ENCODE data around the gene CCT4. TPM values are rescaled to one million over a fixed set of nuclear protein-coding genes. Genes with fewer than 3 reads are reported as not detected.
"Not testable (repeated sequence)": the region's sequence is repeated elsewhere in the genome, so short reads cannot be mapped to it uniquely, and the experiment has no call there.

CCT4 gene
- total RNA-seq, 4 donors from 2014 or later: 31.5 to 61.9 (median 44.3) TPM

- Histone ChIP-seq H3K27me3 (no peaks in the 10 kb centered on the region), H3K9me3 (no peaks in the 10 kb centered on the region), H3K36me3 (peaks cover 0 to 4% (median 0%) of the 10 kb centered on the region in 3 donors), H3K4me1 (no peaks in the 10 kb centered on the region), H3K27ac (no peak overlapping the region), H3K4me3 (no peak overlapping the region)
- DNase-seq: no peak
- TF ChIP-seq CTCF (IDR thresholded peaks at IDR 0.05) (no peak), POLR2A (IDR thresholded peaks at IDR 0.05) (no peak)
Measured at GRCh38 chr2:61926531-61927477, 38.3 kb upstream of the CCT4 start.

DNA sequence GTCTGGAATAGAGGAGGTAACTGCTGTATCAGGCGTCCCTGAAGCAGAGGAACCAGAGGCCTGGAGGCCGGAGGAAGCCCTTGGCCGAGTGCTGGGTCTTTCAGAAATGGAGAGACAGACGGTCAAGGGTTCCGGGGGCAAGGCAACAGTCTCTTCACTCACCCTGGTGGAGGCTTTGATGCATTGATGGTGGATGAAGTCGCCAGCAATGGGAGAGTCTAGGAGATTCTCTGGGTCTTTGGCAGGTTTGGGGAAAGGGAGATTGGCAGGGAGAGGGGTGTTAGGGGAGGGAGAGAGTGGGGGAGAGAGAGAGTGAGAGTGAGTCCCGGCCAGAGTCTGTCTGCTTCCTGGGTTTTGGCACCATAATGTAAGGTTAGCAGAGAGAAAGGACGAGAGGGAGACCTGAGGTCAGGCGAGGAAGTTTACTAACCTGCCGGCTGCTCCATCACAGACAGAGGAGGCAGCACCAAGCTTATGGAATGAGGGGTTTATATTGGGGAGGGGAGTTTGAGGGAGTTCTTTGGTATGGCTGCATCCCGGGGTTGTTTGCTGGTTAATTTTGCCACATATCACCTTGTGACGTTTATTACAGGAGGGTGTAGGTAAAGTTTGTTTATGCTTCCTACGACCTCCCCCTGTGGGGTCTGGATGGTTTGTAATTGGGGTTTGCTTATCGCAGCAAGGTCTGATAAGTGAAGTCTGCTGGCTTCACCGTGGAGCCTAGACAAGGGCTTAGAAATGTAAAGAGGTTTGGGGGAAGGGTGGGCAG is 36.6 kb upstream of the CCT4 start:
- Histone ChIP-seq H3K4me3 (no peak overlapping the region), H3K4me1 (no peaks in the 10 kb centered on the region), H3K36me3 (peaks cover 0 to 4% (median 0%) of the 10 kb centered on the region in 3 donors), H3K27ac (no peak overlapping the region), H3K27me3 (no peaks in the 10 kb centered on the region), H3K9me3 (no peaks in the 10 kb centered on the region)
- DNase-seq: no peak
- TF ChIP-seq CTCF (IDR thresholded peaks at IDR 0.05) (no peak), POLR2A (IDR thresholded peaks at IDR 0.05) (no peak)

DNA sequence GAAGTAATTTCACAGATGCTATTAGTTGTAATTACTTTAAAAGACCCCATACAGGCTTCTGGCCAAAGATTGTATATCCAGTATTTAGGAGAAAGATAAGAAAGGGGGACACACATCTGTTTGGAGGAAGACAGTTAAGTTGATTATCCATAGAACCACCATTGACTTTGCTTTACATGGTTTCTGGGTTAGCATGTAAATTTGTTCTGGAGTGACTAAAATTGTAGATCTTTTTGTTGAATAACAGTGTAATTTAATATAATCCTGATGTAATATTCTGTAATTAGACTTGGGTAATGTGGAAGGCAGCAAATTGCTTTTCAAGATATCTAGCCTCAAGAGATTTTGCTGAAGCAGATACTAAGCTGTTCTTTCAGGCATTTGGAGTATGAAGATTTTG is 34.3 kb upstream of the CCT4 start:
- no peak overlapping the region for H3K27ac ChIP-seq
- no peak for DNase-seq

DNA sequence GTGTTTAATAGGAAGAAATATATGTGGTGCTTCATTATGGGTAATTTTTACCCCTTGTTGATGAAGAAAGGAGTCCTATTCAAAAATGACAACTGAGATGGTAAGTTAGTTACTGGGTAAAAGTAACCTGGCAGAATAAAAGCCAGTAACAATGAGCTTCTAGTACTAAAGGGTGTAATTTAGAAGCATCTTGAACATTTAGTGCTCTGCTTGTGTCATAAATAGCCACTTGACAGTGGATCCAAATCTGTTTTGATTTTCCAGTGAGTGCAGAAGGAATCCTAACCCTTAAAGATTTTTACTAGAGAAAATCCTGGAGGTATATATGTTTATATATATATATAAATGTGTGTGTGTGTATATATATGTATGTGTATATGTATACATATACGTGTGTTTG is 32.1 kb upstream of the CCT4 start:
- Histone ChIP-seq H3K4me3 (no peak overlapping the region), H3K4me1 (no peaks in the 10 kb centered on the region), H3K36me3 (no peaks in the 10 kb centered on the region), H3K27me3 (no peaks in the 10 kb centered on the region), H3K9me3 (no peaks in the 10 kb centered on the region), H3K27ac (no peak overlapping the region)
- DNase-seq: no peak
- no peak for TF ChIP-seq POLR2A (IDR thresholded peaks at IDR 0.05)
- TF ChIP-seq CTCF (IDR thresholded peaks at IDR 0.05): no peak

More for the DNA sequence above, 34.3 kb upstream of the CCT4 start:
- Histone ChIP-seq H3K9me3 (no peaks in the 10 kb centered on the region), H3K4me1 (no peaks in the 10 kb centered on the region), H3K36me3 (peaks cover 0 to 4% (median 0%) of the 10 kb centered on the region in 3 donors), H3K27me3 (no peaks in the 10 kb centered on the region), H3K4me3 (no peak overlapping the region)
- TF ChIP-seq CTCF (IDR thresholded peaks at IDR 0.05) (no peak), POLR2A (IDR thresholded peaks at IDR 0.05) (no peak)

- not testable (repeated sequence) for H3K9me3 ChIP-seq, DNase-seq, H3K4me1 ChIP-seq, H3K27ac ChIP-seq, H3K27me3 ChIP-seq, H3K36me3 ChIP-seq, H3K4me3 ChIP-seq
Measured at GRCh38 chr2:61914794-61915193, 26.3 kb upstream of the CCT4 start.

- Histone ChIP-seq H3K27ac (no peak overlapping the region), H3K4me1 (peaks cover 0 to 2% (median 0%) of the 10 kb centered on the region in 4 donors), H3K9me3 (no peaks in the 10 kb centered on the region), H3K4me3 (no peak overlapping the region), H3K36me3 (no peaks in the 10 kb centered on the region), H3K27me3 (no peaks in the 10 kb centered on the region)
- TF ChIP-seq CTCF (IDR thresholded peaks at IDR 0.05) (peak in 2 of 6 experiments; percentile 5 to 14), POLR2A (IDR thresholded peaks at IDR 0.05) (no peak)
- DNase-seq: no peak
Measured at GRCh38 chr2:61911510-61911909, 23.1 kb upstream of the CCT4 start.

All from Peyer's patch (tissue), 4 donors.